ENCODE data around the gene CRYBG1. TPM values are rescaled to one million over a fixed set of nuclear protein-coding genes. Genes with fewer than 3 reads are reported as not detected.

The CRYBG1 gene
- polyA plus RNA-seq, 1 experiment: 0.75 TPM

DNA sequence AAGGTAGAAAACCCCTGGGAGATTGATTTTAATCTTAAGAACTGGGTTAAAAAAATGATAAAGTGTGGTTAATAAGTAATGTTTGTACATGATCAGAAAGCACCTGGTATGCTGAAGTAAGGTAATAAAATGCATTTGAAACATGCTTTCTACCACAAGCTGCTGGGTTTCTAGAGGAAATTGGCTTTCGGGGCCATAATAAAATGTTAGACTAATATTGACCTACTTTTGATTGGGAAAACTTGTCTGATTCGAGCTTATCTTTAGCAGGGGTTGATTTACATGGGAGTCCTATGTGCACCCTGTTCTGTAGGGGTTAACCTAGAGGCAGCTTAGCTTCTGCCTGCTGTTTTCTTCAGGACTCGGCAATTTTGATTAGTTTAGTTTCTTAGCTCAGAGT is 50.5 kb downstream of the CRYBG1 start:
- Histone ChIP-seq H3K4me3 (ENCODE audit: low read depth, low read length) (no peak overlapping the region), H3K36me3 (ENCODE audit: control insufficient read depth, insufficient read depth, low read length) (no peaks in the 10 kb centered on the region), H3K27me3 (ENCODE audit: control insufficient read depth, insufficient read depth, low read length) (peaks cover 12% of the 10 kb centered on the region)
- no peak for DNase-seq (ENCODE audit: low read depth)
- ChIA-PET CTCF (no interaction called here), POLR2A (no interaction called here)
- TF ChIP-seq, protein P1, sequence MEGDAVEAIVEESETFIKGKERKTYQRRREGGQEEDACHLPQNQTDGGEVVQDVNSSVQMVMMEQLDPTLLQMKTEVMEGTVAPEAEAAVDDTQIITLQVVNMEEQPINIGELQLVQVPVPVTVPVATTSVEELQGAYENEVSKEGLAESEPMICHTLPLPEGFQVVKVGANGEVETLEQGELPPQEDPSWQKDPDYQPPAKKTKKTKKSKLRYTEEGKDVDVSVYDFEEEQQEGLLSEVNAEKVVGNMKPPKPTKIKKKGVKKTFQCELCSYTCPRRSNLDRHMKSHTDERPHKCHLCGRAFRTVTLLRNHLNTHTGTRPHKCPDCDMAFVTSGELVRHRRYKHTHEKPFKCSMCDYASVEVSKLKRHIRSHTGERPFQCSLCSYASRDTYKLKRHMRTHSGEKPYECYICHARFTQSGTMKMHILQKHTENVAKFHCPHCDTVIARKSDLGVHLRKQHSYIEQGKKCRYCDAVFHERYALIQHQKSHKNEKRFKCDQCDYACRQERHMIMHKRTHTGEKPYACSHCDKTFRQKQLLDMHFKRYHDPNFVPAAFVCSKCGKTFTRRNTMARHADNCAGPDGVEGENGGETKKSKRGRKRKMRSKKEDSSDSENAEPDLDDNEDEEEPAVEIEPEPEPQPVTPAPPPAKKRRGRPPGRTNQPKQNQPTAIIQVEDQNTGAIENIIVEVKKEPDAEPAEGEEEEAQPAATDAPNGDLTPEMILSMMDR (IDR thresholded peaks at IDR 0.05; ENCODE audit: insufficient read depth, low read depth, low read length): no peak

DNA sequence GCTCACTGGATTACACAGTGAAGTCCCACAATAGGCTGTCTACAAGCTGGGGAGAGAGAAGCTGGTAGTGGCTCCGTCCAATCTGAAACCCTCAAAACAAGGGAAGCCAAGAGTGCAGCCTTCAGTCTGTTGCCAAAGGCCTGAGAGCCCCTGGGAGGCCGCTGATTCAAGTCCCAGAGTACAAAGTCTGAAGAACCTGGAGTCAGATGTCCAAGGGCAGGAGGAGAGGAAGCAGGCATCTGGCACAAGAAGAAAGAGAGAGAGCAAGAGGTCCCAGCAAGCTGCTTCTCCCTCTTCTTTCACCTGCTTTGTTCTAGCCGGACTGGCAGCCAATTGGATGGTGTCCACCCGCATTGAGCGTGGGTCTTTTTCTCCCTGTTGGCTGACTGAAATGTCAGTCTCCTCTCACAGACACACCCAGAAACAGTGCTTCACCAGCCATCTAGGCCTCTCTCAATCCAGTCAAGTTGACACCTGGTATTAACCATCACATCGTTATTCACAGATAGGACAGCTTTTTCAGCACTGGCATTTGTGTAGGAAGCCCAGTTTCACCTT is 51.2 kb downstream of the CRYBG1 start:
- no peak overlapping the region for H3K4me3 ChIP-seq (ENCODE audit: low read depth, low read length)
- POLR2A ChIA-PET: no interaction called here

DNA sequence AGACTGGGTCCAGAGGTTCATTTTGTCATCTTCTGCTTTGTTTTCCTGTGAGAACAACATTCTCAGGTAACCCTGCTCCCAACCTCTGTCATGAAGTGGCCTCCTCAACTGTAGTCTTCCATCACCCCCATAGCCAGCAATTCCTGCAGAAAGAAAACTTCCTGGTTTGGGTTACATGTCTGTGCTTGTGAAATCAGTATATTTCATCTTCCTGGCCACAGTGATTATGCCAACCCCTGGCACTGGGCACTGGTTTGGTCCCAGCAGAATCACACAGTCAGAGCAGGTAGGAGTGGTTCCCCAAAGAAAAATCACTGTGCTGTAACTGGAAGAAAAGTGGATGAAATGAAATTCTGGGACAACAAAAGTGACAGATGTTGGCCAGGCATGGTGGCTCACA is 52.5 kb downstream of the CRYBG1 start:
- peaks cover 14% of the 10 kb centered on the region for H3K27me3 ChIP-seq (ENCODE audit: control insufficient read depth, insufficient read depth, low read length)
- ChIA-PET POLR2A (no interaction called here), CTCF (interaction anchor here (0.6 kb wide), 1 partner anchor 117 kb away, joined by 5 read pairs; no protein-coding TSS in a partner anchor)
- TF ChIP-seq, protein P1 (IDR thresholded peaks at IDR 0.05; ENCODE audit: insufficient read depth, low read depth, low read length): no peak
- H3K4me3 ChIP-seq (ENCODE audit: low read depth, low read length): no peak overlapping the region
- DNase-seq (ENCODE audit: low read depth): no peak
- no peaks in the 10 kb centered on the region for H3K36me3 ChIP-seq (ENCODE audit: control insufficient read depth, insufficient read depth, low read length)

More for the DNA sequence above, 51.2 kb downstream of the CRYBG1 start:
- no peaks in the 10 kb centered on the region for H3K36me3 ChIP-seq (ENCODE audit: control insufficient read depth, insufficient read depth, low read length)
- peaks cover 12% of the 10 kb centered on the region for H3K27me3 ChIP-seq (ENCODE audit: control insufficient read depth, insufficient read depth, low read length)
- DNase-seq (ENCODE audit: low read depth): no peak
- TF ChIP-seq, protein P1 (IDR thresholded peaks at IDR 0.05; ENCODE audit: insufficient read depth, low read depth, low read length): no peak
- CTCF ChIA-PET: no interaction called here

GRCh38 chr6:106413722-106414121 is 53.2 kb downstream of the CRYBG1 start:
- Histone ChIP-seq H3K36me3 (ENCODE audit: control insufficient read depth, insufficient read depth, low read length) (no peaks in the 10 kb centered on the region), H3K4me3 (ENCODE audit: low read depth, low read length) (no peak overlapping the region), H3K27me3 (ENCODE audit: control insufficient read depth, insufficient read depth, low read length) (peaks cover 14% of the 10 kb centered on the region)
- no peak for DNase-seq (ENCODE audit: low read depth)
- CTCF ChIA-PET: no interaction called here
- POLR2A ChIA-PET: no interaction called here
- TF ChIP-seq, protein P1 (IDR thresholded peaks at IDR 0.05; ENCODE audit: insufficient read depth, low read depth, low read length): no peak

DNA sequence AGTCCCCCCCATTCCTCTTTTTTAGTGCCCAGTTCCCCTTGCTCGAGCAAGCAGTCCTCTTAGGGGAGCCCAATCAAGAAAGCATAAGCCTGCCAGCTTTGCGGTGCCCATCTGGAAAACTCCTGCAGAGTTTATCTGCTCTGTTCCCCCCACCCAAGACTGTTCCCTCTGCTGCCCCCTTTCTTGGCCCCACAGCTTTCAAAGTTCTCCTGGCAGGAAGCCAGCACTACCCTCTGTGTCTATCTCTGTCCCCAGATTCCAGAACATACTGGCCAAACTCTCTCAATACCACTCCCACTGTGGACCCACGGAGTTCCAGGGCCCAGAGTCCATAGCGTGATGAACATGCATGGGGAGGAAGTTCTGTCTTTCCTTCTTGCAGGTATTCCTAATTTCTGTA is 55.4 kb downstream of the CRYBG1 start:
- CTCF ChIA-PET: interaction anchor here (0.6 to 0.7 kb wide), 2 partner anchors 10 to 12 kb away, joined by 3 read pairs; no protein-coding TSS in a partner anchor
- POLR2A ChIA-PET: no interaction called here

More for the DNA sequence above, 55.4 kb downstream of the CRYBG1 start:
- Histone ChIP-seq H3K27me3 (ENCODE audit: control insufficient read depth, insufficient read depth, low read length) (peaks cover 15% of the 10 kb centered on the region), H3K36me3 (ENCODE audit: control insufficient read depth, insufficient read depth, low read length) (no peaks in the 10 kb centered on the region), H3K4me3 (ENCODE audit: low read depth, low read length) (no peak overlapping the region)
- no peak for DNase-seq (ENCODE audit: low read depth)
- TF ChIP-seq, protein P1 (IDR thresholded peaks at IDR 0.05; ENCODE audit: insufficient read depth, low read depth, low read length): no peak

Data from BJ (cell line).